NK-92 (cell line): ENCODE data around the gene TENM4.

ENCODE experiments used
- DNase-seq: peaks from one replicate; lab custom pipeline; 2025; ENCODE audit not compliant: unreplicated experiment; lab: John Stamatoyannopoulos, UW

TENM4 gene

GRCh38 chr11:79393362-79394043 lies 47.3 kb downstream of the TENM4 start:
- no peak for DNase-seq

GRCh38 chr11:79392161-79392560 lies 48.7 kb downstream of the TENM4 start:
- no peak for DNase-seq

GRCh38 chr11:79390923-79391322 lies 49.9 kb downstream of the TENM4 start:
- no peak for DNase-seq

GRCh38 chr11:79390477-79390876 lies 50.4 kb downstream of the TENM4 start:
- no peak for DNase-seq

- DNase-seq: no peak
Observed at GRCh38 chr11:79388201-79388600, 52.6 kb downstream of the TENM4 start.

GRCh38 chr11:79383874-79384273 lies 57.0 kb downstream of the TENM4 start:
- DNase-seq: no peak

GRCh38 chr11:79382301-79383050 lies 58.4 kb downstream of the TENM4 start:
- no peak for DNase-seq

- no peak for DNase-seq
Observed at GRCh38 chr11:79381036-79381435, 59.8 kb downstream of the TENM4 start.

- DNase-seq: no peak
Observed at GRCh38 chr11:79377406-79377805, 63.4 kb downstream of the TENM4 start.

- no peak for DNase-seq
Observed at GRCh38 chr11:79375818-79376550, 64.8 kb downstream of the TENM4 start.

- DNase-seq: no peak
Observed at GRCh38 chr11:79374727-79375126, 66.1 kb downstream of the TENM4 start.

GRCh38 chr11:79371724-79372123 lies 69.1 kb downstream of the TENM4 start:
- DNase-seq: no peak

- no peak for DNase-seq
Observed at GRCh38 chr11:79371152-79371551, 69.7 kb downstream of the TENM4 start.

- no peak for DNase-seq
Observed at GRCh38 chr11:79369055-79369454, 71.8 kb downstream of the TENM4 start.

- DNase-seq: no peak
Observed at GRCh38 chr11:79367844-79368243, 73.0 kb downstream of the TENM4 start.

- no peak for DNase-seq
Observed at GRCh38 chr11:79366218-79366617, 74.6 kb downstream of the TENM4 start.

- no peak for DNase-seq
Observed at GRCh38 chr11:79363861-79364378, 76.9 kb downstream of the TENM4 start.

- DNase-seq: no peak
Observed at GRCh38 chr11:79363256-79363655, 77.6 kb downstream of the TENM4 start.

- DNase-seq: no peak
Observed at GRCh38 chr11:79362821-79363220, 78.0 kb downstream of the TENM4 start.

- DNase-seq: no peak
Observed at GRCh38 chr11:79362206-79362757, 78.5 kb downstream of the TENM4 start.

- no peak for DNase-seq
Observed at GRCh38 chr11:79358258-79358657, 82.6 kb downstream of the TENM4 start.
